SW 1271 (cell line): ENCODE results near the gene DDN.

ENCODE experiments used
- DNase-seq, 2 experiments: peaks; one replicate each; lab custom pipeline; 2025; lab: John Stamatoyannopoulos, UW

Gene DDN

DNA sequence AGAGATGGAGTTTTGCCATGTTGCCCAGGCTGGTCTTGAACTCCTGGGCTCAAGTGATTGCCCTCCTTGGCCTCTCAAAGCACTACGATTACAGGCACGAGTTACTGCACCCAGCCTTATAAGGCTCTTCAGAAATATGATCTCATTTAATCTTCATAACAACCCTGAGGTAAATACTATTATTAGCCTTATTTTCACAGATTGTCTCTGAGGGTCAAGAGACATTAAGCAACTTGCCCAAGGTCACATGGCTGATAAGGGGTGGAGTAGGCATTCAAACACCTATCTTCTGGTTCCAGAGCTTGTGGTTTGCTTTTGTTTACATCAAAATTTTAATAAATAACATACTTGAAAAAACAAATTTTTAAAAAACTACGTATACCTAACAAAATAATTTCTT is 14.3 kb upstream of the DDN start:
- DNase-seq = no peak

DNA sequence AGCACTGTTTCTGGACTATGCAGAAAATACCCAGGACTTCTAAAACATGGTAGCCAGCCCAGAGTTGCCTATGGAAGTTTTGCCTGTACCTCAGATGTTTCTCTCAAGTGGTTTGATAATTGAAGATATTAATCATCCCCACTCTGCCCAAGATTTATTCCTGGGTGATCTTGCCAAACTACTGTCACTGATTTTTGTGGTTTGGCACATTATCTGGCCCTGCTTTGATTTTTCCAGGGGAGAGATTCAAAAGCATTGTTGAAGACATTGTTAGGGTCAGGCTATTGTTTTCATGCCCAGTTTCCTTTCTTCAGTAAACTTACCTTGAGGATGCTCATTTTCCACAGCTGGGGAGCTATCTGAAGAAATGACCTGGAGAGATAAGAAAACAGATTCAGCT is 13.6 kb upstream of the DDN start:
- no peak for DNase-seq

DNA sequence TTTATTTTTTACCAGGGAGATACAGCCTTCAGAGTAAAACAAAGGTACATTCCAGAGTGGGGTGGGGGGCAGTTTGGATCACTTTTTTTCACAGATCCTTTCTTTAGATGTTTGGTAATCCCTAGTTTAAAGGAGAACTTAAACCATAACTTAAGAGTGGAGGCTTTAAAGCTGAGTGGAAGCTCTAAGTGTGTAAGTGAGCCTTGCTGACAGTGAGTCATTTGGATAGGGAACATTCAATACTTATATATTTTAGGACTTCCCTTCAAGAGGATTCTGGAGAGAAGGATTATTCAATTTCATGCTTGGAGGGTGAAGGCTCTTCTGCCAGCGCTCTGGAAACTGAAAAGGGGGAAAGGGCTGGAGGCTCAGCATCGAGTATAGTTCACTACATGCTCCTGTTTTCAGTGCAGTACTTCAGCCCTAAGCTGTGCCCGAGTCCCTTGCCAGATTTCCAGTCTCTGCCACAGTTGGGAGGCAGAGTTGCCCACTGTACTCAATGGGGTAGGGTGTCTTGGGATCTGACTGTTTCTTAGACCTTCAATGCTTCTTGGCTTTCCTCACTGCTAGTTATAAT is 11.0 kb upstream of the DDN start:
- DNase-seq = no peak

DNA sequence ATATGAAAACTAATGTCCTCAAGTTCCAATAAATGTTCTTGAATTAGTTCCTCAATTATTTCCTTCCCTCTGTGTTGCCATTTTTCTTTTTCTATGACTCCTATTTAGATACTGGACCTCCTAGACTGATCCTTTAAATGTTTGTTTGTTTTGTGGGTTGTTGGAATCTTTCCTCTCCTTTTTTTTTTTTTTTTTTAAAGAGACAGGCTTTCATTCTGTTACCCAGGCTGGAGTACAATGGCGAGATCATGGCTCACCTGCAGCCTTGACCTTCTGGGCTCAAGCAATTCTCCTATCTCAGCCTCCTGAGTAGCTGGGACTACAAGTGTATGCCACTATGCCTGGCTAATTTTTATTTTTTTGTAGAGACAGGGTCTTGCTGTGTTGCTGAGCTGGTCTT is 9.8 kb upstream of the DDN start:
- DNase-seq = no peak

DNA sequence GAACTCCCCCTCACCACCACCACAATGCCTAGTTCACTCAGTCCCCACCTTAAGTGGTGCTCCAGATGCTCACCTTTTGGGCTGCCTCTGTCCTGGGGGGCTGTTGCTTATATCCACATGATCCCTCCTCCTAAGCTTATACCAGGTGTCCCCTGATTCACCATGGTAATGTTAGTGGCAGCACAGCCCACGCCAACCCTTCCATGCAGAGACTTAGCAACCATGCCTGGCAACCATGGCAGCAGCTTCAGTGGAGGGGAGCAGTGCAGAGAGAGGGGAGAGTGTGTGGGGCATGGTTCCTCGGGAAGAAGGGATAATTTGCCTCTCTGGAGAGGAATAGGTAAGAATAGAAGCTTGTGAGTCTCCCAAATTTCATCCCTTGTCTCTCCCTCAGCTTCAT is 1.2 kb upstream of the DDN start:
- DNase-seq = no peak

DNA sequence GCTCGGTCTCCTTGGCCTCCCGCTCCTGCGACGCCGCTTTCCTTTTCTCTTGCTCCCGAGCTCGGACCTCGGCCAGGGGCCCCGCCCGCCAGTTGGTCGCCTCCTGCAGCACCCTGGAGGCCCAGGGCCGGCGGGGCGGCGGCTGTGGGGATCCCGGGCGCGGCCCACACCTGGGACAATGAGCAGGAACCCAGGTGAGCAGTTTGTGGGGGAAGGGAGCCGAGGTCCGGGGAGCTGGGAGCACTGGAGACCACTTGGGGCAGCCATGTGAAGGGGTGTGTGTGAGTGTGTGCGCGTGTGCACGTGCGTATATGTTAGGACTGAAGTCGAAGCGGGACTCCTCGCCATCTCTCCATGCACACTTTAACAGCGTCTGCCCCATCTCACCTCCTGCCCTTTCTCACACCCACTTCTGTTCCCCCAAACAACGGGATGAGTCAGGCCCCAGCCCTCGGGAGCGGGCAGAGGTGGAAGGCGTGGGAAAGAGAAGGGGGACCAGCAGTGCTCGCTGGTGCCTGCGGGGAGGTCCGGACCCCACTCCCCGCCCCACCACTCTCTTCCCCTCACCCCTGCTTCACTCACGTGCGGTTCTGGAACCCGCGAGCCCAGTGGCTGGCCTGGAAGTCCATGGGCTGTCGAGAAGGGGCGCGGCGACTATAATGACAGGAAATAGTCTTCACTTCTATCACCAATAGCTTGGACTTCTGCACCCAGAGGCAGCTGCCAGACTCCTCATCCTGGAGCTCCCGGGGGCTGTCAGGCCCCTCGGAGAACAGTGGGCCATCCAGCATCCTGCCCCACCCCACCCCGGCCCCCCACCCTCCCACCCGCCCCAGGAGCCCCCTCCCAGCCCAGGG is 450 bp downstream of the DDN start:
- DNase-seq = no peak

DNA sequence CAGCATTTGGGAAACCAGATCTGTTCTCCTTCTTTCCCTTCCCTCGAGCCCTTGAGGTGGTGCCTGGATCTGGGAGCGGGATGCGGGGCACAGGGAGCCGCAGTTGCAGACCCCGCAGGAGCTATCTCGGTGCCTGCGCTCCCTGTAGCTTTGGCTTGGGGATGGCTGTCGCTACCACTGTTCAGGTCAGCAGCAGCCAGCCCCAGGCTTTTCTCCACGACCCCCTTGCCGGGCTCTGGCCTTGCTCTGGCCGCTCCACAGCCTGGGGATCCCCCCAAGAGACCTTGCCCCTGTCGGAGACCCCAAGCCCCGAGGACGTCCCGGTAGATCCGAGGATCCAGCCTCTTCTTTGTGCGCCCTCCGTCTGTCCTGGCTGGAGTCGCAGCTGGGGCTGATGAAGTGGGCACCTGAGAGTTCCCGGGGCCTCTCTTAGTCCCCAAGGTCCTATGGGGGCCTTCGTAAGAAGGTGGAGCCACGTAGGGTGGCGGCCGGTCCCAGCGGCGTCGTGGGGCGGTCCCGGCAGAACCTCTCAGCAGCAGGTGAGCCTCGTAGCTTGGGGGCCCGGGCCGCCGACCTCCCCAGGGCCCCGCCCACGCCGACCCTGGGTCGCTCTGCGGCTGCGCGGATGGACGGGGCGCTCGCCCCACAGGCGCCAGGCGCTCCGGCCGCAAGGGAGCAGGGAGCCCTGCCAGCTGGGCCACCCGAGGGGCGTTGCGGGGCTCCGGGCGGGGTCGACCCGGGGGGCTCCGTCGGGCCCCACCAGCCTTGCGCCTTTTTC is 1.3 kb downstream of the DDN start:
- no peak for DNase-seq

DNA sequence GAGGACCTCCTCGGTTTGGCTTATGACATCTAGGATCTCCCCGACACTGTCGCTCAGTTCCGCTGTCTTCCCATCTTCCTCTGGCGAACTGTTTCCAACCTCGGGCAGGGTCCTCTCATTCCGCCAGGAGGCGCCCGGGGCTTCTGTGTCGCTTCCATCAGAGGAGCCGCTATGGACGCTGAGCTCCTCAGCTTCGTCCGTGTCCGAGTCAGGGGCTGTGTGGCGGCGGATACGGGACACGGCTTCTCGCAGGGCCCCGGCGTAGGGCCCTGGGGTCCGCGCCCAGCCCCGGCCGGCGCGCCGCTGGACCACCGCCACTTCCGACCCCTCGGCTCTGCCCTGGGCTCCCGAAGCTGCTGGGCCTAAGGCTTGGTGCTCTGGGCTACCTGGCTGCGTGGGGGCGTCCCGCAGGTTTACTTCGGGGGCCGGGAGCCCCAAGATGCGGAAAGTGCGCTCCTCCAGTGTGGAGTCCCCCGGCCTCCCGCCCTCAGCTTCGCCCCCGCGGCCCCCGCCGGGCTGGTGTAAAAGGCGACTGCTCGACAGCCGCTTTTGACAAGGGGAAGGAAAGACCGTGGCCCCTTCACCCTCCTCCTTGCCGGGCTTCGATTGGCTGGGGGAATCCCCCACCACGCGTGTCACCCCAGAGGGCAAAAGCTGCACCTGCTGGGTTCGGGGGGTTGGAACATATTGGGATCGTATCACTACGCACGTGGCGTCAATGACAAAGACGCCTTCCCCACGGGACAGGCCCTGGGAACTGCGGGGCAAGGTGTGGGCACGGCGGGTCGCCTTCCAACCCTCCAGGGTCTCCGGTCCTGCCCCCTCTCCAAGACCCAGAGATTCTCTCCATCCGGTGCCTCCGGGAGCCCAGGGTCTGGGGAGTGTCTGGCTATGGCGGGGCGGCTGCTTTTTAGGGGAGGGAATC is 2.1 kb downstream of the DDN start:
- DNase-seq = no peak

DNA sequence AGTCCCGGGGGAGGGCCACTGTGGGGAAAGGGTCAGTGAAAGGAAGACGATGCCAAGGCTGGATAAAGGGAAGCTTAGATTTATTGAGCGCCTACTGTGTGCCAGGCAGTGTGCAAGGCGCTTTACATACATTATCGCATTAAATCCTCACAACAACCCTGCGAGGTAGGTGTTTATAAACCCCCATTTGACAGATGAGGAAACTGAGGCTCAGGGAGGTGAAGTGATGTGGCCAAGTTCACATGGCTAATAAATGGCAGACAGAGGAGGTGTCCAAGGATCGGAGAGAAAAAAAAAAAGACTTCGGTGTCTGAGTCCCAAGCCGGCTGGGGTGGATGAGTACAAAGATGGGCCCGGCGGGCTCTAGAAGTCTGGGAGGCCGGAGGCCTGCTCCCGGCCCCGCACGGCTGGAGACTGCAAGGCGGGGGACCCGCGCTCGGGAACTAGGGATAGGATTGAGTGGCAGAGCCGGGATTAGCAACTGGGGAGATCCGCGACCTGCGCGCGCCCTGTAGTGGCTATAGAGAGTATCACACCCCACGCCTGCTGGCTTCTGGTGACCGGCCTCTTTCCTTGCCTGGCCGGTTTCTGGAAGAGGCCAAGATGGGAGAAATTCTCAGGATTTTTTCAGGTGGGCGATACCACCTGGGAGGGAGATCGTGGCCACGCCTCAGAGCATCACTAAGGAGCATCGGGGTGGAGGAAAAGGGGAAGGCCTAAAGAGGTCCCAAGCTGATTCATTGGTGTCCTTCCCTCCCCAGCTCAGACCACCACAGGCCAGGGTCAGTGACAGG is 3.9 kb downstream of the DDN start:
- DNase-seq = peak; percentile 39 to 80

DNA sequence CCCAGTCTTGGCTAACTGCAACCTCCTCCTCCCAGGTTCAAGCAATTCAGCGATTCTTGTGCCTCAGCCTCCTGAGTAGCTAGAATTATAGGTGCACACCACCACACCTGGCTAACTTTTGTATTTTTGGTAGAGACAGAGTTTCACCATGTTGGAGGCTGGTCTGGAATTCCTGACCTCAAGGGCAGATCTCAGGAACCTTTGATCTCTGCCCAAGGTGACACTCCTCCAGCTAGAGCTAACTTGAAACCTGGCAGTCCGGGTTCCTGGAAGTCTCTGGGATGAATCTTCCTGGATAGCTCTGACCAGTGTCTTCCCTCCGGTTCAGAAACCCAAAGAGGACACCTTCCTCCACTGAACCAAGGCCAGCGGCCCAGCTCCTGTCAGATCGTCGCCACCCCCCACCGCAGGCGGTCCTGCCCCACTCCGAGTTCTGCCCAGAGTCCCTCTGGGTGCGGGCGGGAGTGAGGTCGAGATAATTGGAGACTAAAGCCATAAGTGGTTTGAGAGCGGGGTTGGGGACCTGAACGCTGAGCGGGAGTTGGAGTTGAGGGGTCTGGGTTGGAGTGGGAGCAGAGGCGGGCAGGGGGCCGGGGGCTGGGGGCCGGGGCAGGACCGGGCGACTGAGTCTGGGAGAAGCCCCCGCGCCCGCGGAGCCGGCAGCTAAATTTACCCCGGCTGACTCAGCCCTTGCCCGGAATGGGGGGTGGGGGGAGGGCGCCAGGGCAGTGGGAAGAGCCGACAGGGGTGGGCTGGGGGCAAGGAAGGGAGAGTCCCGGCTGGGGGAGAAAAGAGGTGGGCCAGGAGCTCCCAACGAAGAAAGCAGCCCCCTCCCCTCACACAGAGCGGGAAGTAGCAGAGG is 4.7 kb downstream of the DDN start:
- no peak for DNase-seq

DNA sequence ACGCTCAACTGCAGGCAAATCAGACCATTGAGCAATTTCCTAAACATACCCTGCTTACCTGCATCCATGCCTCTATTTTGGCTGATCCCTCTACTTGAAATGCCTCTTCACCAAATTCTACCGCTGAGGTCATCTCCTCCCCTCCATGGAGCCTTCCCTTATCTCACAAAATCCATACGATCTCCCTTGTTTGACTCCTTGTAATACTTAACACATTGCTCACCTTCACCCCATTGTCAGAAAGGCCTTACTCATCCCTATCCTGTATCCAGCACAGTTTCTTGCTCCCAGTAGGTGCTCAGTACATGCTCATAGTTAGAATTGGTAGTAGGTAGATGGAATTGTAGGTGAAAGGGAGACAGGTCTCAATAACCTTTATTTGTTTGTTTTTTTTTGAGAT is 5.4 kb downstream of the DDN start:
- no peak for DNase-seq

DNA sequence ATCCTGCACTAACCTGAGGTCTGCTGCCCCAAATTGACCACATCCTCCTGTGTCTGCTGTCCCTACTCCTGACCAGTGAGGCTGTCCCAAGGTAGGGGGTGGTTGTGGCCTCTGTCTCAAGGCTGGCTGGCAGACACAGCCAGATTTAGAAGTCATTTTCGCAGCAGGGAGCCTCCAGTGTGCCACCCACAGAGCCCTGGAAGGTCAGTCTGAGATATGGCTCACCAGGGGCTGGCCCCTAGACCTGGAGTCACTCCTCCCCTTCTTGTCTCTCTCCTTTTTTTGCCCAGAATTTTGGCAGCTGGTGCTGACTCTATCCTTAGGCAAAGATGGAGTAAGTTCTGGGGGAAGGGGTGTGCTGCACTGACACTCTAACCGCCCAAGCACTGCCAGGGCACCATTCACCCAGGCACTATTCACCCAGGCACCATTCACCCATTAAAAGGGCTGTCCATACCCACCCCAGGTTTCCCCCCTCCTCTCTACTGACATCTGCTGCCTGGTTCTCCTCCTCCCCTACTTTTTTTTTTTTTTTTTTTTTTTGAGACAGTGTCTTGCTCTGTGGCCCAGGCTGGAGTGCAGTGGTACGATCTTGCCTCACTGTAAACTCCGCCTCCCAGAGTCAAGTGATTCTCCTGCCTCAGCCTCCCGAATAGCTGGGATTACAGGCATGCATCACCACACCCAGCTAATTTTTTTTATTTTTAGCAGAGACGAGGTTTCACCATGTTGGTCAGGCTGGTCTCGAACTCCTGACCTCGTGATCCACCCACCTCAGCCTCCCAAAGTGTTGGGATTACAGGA is 7.7 kb downstream of the DDN start:
- DNase-seq = no peak

DNA sequence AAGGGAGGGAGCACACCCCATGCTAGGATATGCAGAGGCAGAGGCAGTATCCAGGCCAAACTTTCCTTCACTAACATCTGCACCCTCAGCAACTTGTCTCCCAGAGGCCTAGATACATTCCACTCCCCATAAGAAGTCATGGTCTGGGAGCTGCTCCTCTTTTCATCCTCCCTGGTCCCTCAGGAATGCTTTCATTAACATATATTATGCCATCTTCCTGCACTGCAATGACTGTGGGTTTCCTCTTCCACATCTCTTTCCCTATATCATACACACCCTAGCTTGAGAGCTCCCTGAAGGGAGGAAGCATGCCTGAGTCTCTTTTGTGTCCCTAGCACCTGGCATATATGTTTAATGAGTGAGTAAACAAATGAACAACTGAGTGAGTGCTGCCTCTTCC is 8.6 kb downstream of the DDN start:
- DNase-seq = no peak

DNA sequence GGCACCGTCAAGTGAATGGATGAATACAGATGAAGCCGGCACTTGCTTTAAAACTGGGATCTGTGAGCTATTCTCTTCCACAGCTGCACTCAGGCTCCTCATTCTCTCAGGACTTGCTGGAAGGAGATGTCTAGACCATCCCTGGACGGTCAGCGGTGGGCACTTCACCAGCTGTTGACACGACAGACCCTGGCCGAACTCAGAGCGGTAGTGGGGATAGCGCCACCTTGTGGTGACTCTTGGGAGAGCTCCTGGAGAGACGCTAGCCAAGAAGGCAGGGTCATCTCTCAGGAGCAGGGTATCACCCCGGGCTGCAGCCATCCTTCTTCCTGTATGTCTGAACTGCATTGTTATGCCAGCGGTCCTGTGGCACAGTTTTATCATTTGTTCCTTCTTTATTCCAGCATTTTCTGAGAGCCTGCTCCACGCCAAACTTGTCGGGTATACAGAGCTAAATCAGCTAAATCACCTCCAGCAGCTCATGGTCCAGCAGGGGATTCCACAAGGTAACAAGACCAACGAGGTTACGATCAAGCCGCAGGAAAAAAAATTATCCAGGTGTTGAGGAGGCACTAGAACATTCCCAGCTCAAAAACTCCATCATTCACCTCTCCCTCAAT is 11.0 kb downstream of the DDN start:
- DNase-seq = peak in 1 of 2 experiments; percentile 38

DNA sequence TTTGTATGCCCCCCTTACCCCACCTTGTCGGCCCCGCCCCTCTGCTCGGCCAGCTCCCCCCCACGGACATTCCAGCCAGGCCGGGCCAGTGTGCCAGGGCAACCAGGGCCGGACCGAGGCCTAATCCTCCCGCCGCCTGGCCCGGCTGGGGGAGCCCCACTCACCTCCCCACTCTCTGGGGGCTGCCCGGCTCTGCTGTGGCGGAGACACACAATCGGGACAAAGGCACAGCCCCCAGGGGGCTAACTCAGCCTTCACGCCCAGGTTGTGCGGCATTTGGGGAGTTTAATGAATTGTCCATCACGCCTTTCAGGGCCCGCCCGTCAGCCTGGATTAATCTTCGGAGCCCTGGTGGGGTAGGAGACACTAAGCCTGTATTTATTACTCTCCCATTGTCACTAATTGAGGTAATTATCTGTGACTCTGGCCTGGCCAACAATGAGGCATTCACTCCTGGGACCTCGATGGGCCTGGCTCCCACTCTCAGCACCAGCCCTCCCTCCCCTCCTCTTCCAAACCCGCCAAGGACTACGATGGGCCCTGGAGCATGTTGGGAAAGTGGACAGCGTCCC is 12.4 kb downstream of the DDN start:
- DNase-seq = no peak

DNA sequence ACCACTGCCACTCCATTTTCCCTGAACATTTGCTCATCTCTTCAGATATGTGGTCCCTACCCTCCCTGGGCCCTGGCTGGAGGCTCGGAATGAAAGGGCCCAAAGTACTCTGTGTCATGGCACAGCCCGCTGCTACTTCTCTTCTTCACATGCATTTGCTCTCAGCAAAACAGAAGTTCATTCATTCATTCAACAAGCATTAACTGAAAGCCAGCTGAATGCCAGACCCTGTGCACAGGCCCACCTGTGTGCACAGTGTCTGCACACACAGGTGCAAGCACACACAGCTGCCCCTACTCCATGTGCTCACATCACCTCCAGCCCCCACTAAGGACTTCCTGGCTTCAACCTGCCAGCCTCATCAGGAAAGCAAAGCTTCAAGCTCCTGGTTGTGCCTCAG is 13.3 kb downstream of the DDN start:
- DNase-seq = no peak

DNA sequence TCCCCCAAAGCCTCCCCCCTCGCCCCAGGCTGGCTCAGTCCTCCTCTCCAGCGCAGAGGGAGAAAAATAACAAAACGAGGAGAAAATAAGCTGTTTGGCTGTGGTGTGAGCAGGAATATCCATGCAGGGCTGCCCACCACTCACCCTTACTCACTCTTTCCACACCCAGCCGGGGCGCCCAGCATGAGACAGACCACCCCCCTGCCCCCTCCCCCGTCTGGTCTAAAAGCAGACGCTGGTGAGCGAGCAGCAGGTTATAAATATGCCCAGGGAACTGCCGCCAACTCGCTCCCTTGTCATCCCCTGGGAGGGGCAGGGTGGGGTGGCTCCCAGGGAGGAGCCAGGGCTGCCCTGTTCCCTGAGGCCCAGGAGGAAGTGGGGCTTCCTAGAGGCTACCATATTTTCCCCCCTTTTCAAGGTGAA is 13.7 kb downstream of the DDN start:
- DNase-seq = no peak

DNA sequence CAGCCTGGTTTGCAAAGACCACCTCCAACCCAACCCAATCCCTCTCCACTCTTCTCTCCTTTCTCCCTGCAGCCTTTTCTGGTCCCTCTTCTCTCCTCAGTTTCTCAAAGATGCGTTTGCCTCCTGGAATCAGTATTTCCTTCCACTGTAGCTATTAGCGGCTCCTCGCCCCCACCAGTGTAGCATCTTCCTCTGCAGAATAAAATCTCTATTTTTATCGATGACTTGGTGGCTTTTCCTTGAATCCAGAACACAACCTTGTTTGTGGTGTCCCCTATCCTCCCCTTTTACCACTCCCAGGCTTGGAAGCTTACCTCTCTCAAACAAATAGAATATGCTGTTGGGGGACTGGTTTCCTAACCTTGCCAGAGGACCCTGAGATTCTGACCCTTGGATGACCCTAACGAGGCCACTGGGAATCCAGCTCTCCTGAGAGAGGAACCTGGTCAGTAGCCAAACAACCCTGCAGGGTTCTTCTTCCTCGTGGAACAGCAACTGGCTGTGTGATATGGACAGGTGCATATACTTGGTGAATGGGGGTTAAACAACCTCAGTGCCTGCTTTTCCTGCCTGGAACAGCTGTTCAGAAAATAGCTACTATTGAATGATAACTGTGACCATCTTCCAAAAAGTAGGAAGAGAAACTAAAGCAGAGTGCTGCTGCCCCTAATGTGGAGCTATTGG is 16.6 kb downstream of the DDN start:
- no peak for DNase-seq
